Measurements from ENCODE around the gene DST.

DST gene

GRCh38 chr6:56642366-56643261, at the start of gene DST:
Gene DST, minus strand, starts transcription at chr6:56642889.
- DNase-seq = no peak

DNA sequence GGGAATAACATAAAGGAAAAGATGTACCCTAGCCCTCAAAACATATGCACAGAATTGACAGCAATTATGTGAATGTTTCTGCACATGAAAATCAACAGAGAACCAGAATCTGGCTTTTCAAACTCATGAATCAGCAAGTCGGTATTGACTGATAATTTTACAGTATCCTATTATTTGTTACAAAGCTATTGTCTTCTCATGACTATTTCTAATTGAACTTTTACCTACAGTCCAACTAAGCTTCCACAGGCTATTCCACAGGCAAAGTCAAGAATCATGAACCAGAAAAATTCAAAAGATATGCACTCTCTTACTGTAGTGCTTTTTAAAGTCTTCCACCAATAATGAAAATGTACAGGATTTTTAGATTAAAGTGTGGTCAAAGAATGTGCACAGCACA, 49.1 kb upstream of the DST start:
- DNase-seq = no peak

GRCh38 chr6:56691286-56691595, 48.6 kb upstream of the DST start:
- no peak for DNase-seq

DNA sequence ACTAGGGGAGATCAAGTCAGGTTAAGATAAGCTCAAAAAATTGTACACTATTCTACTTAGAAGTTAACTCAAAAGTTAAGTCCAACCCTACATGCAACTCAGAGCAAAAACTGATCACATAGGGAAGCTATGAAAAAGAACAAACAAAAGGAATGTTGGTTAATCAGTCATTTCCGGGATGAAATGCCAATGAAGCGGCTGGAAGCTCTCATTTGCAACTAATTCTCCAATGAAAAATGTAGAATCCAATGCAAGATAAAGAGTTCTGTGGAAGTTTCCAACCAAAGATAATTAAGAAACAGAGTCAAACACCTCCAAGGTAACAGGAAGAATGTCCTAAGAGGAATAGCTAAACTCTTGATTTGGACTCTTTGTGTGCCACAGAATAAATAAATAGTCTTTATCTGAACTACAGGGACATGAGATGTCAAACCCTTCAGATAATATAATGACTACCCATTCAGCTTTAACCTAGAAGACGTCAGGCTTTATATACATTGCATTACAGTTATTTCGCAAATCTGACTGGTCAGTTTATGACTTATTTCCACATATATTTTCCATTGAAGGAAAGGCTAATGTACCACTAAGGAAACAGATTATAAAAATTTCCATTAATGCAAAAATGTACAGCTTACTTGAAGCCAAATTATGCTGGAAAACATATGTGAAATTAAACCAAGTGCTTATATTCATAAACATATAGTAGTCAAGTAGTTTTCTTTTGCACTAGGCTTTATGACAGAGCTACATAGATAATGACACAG, 48.0 kb upstream of the DST start:
- no peak for DNase-seq

GRCh38 chr6:56689663-56690062, 47.0 kb upstream of the DST start:
- DNase-seq = no peak

GRCh38 chr6:56689114-56689513, 46.4 kb upstream of the DST start:
- DNase-seq = no peak

DNA sequence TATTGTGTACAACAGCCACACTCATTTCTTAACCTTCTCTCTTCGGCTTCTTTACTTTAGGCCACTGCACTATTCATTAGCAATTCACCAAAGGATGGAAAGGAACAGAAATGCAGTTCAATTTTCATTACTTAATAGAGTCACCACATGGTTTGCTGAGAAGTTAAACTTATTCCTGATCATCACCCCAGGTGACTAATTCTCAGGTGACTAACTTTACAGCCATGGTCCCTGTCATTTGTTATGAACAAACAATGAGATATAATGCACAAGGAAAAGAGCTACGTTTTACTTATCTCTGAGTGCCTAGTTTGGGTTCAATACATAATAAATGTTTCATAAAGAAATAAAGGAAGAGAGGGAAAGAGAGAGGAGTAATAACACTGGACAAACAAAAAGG, 45.8 kb upstream of the DST start:
- DNase-seq = no peak

GRCh38 chr6:56687551-56687950, 44.9 kb upstream of the DST start:
- DNase-seq = no peak

DNA sequence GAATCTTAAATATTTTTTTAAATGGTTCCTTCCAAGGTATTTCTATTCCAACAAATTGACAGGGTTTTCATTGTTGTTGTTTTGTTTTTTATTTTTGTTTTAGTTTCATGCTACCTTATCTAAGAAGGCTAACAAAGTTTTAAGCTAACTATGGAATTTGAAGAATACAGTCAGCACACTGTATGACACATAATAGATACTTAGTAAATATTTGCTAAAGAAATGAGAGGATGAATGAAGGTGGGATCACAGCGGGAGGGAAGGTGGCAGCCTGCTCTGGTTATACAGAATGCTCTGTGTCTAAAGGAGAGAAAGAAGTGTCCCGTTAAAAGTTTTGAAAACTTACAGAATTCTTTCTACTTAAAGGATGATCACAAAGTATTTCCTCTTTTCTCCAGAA, 43.7 kb upstream of the DST start:
- DNase-seq = no peak

GRCh38 chr6:56685994-56686393, 43.3 kb upstream of the DST start:
- DNase-seq = no peak

- no peak for DNase-seq
Observed at GRCh38 chr6:56685102-56685733, 42.5 kb upstream of the DST start.

- DNase-seq = no peak
Observed at GRCh38 chr6:56684342-56685101, 41.8 kb upstream of the DST start.

GRCh38 chr6:56683882-56684281, 41.2 kb upstream of the DST start:
- peak; percentile 9 for DNase-seq

DNA sequence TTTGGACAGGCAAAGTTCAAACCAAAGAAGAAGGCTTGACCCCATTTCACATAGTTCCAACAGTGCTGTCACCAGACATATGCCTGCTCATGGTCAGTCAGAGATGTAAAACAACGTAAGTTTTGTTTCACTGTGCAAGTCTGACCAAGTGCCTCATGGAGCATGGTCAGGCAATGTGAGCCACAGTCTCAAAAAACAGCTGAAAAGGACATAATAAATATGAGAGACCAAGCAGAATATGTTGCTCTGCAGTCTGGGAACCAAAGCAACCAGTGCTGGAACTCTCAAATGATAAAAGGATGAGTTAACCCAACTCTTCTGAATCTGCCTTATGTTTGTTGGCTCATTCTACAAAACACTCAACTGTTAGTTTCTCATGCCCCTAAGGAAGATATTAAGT, 39.9 kb upstream of the DST start:
- DNase-seq = no peak

- DNase-seq = no peak
Observed at GRCh38 chr6:56677559-56677958, 34.9 kb upstream of the DST start.

- no peak for DNase-seq
Observed at GRCh38 chr6:56671651-56672461, 29.2 kb upstream of the DST start.

DNA sequence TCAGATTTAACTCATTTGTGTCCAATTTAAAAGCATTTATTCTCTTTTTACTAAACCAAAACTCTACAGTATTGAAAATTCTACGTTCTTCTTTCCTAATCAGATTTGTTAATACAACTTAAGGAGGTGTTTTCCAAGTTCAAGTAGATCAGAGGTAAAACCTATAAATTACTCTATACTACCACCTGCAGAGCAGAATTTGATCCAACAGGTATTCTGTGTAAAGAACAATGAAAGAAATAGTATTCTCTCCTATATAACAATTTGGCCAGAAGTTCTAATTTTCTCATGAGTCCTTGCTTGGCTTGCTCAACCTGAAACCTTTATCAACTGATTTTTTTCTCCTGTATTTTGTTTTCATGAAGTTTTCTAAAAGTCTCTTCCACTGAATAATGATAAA, 28.5 kb upstream of the DST start:
- no peak for DNase-seq

- DNase-seq = no peak
Observed at GRCh38 chr6:56669041-56669440, 26.4 kb upstream of the DST start.

GRCh38 chr6:56668158-56668557, 25.5 kb upstream of the DST start:
- no peak for DNase-seq

DNA sequence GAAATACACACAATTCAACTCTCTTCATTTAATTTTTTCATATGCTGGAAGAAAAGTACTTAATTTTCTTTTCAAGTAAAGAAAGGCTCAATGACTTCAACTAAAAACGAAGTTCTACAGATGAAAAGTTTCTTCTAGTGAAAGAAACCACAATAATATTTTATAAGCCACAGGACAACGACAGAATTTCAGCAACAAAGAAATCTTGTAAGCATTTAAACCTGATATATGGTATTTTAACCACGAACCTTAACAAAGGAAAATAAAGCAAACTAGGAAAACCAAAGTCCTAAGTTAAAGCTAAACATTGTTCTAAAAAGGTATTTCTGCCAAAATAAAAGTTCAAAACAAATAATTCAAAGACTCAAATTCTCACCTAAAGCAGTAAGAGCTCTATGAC, 24.6 kb upstream of the DST start:
- no peak for DNase-seq

GRCh38 chr6:56664029-56664428, 21.3 kb upstream of the DST start:
- DNase-seq = no peak

- no peak for DNase-seq
Observed at GRCh38 chr6:56663344-56663743, 20.7 kb upstream of the DST start.
